A204.1 (cell line): Measurements from ENCODE around the gene SMOC1.

Experiments
- FAIRE-seq: peaks from 2 replicates; lab custom pipeline; 2012; peaks lifted over from hg19 to GRCh38; lab: Jason Lieb, UNC

SMOC1 gene

GRCh38 chr14:69943084-69943780 lies 64.0 kb downstream of the SMOC1 start:
- FAIRE-seq: no peak

- no peak for FAIRE-seq
Measured at GRCh38 chr14:69945347-69945746, 66.1 kb downstream of the SMOC1 start.

DNA sequence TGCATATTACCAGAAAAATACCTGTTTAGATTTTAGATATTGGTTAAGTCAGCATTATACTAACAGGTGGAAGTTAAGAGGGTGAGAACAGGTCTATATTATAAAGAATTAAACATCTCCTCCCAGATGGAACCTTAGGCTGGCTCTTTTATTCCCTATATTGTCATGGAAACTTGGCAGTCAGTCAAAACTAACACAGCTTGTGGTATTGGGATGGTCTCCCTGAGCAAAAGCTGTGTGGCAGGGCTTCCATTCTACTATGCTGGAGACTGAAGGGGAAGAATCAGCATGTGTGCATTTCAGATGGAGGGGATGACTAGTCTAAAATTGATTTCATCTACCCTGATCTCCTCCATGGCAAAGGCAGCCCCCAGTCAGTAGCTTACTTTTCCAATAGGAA lies 66.7 kb downstream of the SMOC1 start:
- FAIRE-seq: no peak

- no peak for FAIRE-seq
Measured at GRCh38 chr14:69948351-69948750, 69.1 kb downstream of the SMOC1 start.

DNA sequence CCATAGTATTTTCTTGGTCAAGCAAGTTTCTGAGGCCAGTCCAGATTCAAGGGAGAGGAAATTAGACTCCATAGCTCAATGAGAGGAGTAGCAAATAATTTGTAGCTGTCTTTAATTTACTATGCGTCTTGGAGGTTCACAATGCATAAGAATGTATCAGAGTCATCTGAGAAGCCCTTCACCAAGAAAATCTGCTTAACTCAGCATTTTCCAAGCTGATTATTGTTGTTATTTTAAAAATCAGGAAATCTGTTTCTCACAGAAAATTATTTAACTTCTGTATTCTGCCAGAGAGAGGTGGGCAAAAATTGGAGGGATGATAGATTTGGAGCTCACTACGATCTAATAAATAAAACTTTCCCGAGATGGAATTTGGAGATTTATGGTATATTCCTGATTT lies 72.0 kb downstream of the SMOC1 start:
- no peak for FAIRE-seq

GRCh38 chr14:69951935-69952334 lies 72.7 kb downstream of the SMOC1 start:
- no peak for FAIRE-seq

DNA sequence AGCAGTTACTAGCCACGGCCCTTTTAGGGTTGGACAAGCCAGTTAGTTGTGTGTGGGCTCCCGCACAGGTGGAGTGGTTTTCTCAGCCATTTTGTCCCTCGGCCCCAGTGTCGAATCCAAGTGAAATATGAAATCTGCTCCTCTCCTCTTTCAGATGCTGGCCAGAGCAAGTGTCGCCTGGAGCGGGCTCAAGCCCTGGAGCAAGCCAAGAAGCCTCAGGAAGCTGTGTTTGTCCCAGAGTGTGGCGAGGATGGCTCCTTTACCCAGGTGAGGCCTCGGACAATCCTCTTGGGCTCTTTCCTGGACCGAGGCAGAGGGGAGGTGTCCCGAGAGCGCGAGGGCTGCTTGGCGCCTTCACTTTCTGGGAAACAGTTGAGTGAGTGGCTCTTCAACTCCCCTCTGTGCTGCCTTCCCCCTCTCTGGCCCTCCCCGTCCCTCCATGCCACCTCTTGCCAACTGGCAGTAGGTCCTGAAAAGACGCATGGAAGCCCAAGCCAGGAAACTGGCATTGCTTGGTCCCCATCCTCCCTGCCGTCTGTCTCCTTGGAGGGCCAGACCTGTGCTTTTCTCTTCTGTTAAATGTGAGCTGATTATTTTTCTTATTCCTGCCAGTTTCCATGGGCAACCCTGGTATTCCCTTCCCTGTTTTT lies 74.2 kb downstream of the SMOC1 start:
- no peak for FAIRE-seq

GRCh38 chr14:69955855-69956845 lies 76.9 kb downstream of the SMOC1 start:
- FAIRE-seq: no peak

GRCh38 chr14:69956970-69957369 lies 77.8 kb downstream of the SMOC1 start:
- no peak for FAIRE-seq

DNA sequence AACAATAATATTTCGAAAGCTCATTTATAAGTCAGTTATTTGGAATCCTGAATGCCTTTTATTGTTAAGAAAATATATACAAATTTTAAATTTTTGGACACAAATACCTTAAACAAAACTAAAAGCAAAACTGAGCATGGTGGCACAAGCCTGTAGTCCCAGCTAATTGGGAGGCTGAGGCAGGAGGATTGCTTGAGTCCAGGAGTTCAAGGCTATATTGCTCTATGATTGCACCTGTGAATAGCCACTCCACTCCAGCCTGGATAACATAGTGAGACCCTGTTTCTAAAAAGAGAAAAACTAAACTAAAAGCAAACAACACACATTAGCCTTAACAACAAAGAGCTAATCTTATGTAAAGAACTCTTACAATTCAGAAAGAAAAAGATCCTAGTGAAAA lies 78.8 kb downstream of the SMOC1 start:
- FAIRE-seq: no peak

GRCh38 chr14:69959136-69959535 lies 79.9 kb downstream of the SMOC1 start:
- no peak for FAIRE-seq

GRCh38 chr14:69960296-69960695 lies 81.1 kb downstream of the SMOC1 start:
- FAIRE-seq: no peak

- FAIRE-seq: no peak
Measured at GRCh38 chr14:69963966-69964365, 84.8 kb downstream of the SMOC1 start.

- no peak for FAIRE-seq
Measured at GRCh38 chr14:69964841-69965240, 85.6 kb downstream of the SMOC1 start.

GRCh38 chr14:69968132-69968531 lies 88.9 kb downstream of the SMOC1 start:
- no peak for FAIRE-seq

DNA sequence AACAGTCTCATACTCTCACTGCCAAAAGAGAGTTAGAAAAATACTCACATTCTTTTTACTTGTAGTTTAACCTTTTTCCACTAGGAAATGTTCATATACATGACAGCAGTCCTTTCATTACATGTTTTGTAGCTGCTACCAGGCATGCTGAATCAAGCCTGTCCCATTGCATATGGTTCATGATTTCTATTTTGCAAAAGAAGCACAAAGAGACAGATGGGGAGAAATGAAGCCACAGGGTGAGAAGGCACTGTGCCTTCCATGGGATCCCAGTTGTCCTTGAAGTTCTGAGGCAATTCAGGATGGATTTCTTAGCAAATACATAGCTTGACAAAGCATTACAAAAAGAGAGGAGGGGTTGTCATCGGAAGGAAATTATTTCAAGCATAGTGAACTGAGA lies 89.5 kb downstream of the SMOC1 start:
- FAIRE-seq: no peak

DNA sequence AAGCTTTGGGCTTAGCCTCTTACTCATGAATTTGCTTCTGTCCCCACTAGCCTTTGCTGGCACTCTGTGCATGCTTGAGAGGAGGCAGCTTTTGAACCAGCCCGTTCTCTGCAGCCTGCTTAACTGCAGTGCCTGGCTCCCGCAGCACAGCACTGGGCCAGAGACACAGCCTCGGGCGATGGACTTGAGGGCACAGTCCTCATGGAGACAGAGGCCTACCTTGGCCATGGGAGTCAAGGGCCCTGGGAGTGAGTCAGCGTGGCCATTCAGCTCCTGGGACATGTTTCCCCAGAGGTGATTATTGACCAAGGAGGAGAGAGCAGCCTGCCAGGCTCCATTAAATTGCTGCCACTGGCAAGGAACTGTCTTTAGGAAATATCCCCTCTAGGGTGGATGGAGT lies 93.5 kb downstream of the SMOC1 start:
- FAIRE-seq: no peak

GRCh38 chr14:69973846-69974245 lies 94.6 kb downstream of the SMOC1 start:
- no peak for FAIRE-seq

DNA sequence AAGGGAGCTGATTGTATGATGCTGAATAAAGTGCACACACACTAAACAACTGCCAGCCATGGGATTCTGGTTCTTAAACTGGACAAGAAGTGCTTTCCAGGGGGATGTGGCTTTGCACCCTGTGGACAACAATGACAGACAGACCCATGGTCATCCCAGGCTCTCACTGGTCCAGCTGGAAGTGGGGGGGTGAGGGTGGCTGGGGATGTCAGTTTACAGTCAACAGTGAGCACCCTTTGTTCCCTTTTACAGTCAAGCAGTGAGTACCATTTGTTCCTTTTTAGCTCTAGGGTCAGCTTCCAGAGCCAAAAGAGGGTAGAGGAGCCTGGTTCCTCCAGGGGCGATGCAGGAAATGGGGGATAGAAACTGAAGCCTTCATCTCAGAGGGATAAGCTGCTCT lies 100.7 kb downstream of the SMOC1 start:
- FAIRE-seq: no peak

GRCh38 chr14:69980457-69981425 lies 101.5 kb downstream of the SMOC1 start:
- FAIRE-seq: no peak

DNA sequence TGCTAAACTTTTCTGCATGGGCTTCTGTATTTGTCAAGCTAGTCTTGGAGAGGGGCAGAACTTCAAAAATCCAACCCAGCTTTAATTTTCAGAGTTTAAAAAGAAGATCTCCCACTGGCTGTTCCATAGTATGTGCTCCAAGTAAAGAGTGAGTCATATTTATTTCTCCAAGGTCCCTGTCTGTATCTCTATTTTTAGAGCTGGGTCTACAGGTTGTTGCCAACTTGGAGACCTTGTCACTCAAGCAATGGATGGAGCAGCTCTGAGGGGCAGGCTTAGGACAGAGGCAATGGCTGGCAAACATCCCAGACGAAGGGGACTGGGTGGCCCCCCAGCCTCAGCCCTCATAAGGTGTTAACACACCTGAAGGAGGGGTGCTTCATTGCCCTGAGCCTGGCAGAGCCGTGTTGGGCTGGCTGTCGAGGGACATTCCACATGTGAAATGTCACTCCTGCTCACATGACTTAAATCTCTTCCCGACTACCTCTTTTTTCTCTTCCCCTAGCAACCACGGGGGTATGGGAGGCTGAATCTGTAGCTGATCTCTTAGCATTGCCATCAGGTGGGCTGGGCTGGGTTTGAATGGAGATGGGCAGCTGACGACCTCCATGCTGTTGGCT lies 103.1 kb downstream of the SMOC1 start:
- FAIRE-seq: no peak
